ENCODE measurements around the gene PLA2G12B.
"Not testable (repeated sequence)": the region's sequence is repeated elsewhere in the genome, so short reads cannot be mapped to it uniquely, and the experiment has no call there.

The PLA2G12B gene

GRCh38 chr10:72910705-72911104 is 43.9 kb downstream of the PLA2G12B start:
- TF ChIP-seq Cebpa-rat (IDR thresholded peaks at IDR 0.05): no peak
- H3K4me2 ChIP-seq: no peak overlapping the region
- H3K27me3 ChIP-seq: no peaks in the 10 kb centered on the region
- H3K4me1 ChIP-seq: peaks cover 0 to 12% (median 9%) of the 10 kb centered on the region in 10 experiments; a peak in 17 of 20 replicates
- no peaks in the 10 kb centered on the region for H4K20me1 ChIP-seq
- H3K4me3 ChIP-seq: no peak overlapping the region
- no peak overlapping the region for H3K9ac ChIP-seq
- H3K27ac ChIP-seq: no peak overlapping the region
- H3K36me3 ChIP-seq: 0 out of 22 replicates have a peak, but pooled peaks cover 0 to 4% (median 0%) of the 10 kb centered on the region in 11 experiments
- H3K9me3 ChIP-seq (replicated peaks in 1 of 11): 0 out of 22 replicates have a peak, but pooled peaks cover 0 to 7% (median 0%) of the 10 kb centered on the region in 11 experiments

GRCh38 chr10:72906446-72906845 is 48.2 kb downstream of the PLA2G12B start:
- TF ChIP-seq Cebpa-rat (IDR thresholded peaks at IDR 0.05): no peak

DNA sequence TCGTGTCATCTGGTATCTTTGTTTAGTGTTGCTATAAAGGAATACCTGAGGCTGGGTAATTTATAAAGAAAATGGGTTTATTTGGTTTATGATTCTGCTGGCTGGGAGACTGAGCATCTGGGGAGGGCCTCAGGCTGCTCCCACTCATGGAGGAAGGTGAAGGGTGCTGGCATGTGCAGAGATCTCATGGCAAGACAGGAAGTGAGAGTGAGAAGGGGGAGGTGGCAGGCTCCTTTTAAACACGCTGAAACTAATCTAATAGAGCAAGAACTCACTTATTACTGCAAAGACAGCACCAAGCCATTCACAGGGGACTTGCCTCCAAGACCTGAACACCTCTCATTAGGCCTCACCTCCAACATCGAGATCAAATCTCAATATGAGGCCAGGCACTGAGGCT is 49.8 kb downstream of the PLA2G12B start:
- Histone ChIP-seq H3K4me2 (peak overlapping the region in 6 of 11 experiments; percentile 2 to 51 (median 34); a peak in 10 of 22 replicates), H3K9me3 (replicated peaks in 1 of 11) (peaks cover 0 to 4% (median 0%) of the 10 kb centered on the region in 11 experiments; a peak in 1 of 22 replicates), H3K9ac (no peak overlapping the region), H3K4me3 (no peak overlapping the region), H4K20me1 (no peaks in the 10 kb centered on the region), H3K27me3 (no peaks in the 10 kb centered on the region), H3K36me3 (no peaks in the 10 kb centered on the region), H3K27ac (no peak overlapping the region), H3K4me1 (peaks cover 0 to 19% (median 9%) of the 10 kb centered on the region in 10 experiments; a peak in 11 of 20 replicates)
- TF ChIP-seq Cebpa-rat (IDR thresholded peaks at IDR 0.05): no peak

More at GRCh38 chr10:72906446-72906845, 48.2 kb downstream of the PLA2G12B start:
- no peaks in the 10 kb centered on the region for H3K27me3 ChIP-seq
- H3K4me3 ChIP-seq: no peak overlapping the region
- peaks cover 0 to 4% (median 0%) of the 10 kb centered on the region in 11 experiments; a peak in 1 of 22 replicates for H3K9me3 ChIP-seq (replicated peaks in 1 of 11)
- no peak overlapping the region for H3K4me2 ChIP-seq
- H3K27ac ChIP-seq: no peak overlapping the region
- peaks cover 0 to 19% (median 9%) of the 10 kb centered on the region in 10 experiments; a peak in 11 of 20 replicates for H3K4me1 ChIP-seq
- H4K20me1 ChIP-seq: no peaks in the 10 kb centered on the region
- no peak overlapping the region for H3K9ac ChIP-seq
- H3K36me3 ChIP-seq: no peaks in the 10 kb centered on the region

DNA sequence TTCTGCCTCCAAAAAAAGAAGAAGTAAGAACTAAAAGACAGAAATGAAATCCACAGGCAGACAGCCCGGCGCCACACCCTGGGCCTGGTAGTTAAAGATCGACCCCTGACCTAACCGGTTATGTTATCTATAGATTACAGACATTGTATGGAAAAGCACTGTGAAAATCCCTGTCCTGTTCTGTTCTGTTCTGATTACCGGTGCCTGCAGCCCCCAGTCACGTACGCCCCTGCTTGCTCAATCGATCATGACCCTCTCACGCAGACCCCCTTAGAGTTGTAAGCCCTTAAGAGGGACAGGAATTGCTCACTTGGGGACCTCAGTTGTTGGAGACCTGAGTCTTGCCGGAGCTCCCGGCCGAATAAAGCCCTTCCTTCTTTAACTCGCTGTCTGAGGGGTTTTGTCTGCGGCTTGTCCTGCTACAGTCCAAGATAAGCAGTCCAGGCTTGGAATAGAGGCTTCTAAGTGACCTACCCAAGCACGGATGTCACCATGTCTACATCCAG is 50.6 kb downstream of the PLA2G12B start:
- peak overlapping the region in 1 of 11 experiments; percentile 12; a peak in 1 of 22 replicates for H3K4me2 ChIP-seq
- H4K20me1 ChIP-seq; H3K36me3 ChIP-seq; H3K9me3 ChIP-seq (replicated peaks in 1 of 11); H3K27ac ChIP-seq; H3K27me3 ChIP-seq; H3K4me3 ChIP-seq; H3K9ac ChIP-seq: not testable (repeated sequence)
- peaks cover 0 to 19% (median 9%) of the 10 kb centered on the region in 10 experiments; a peak in 11 of 20 replicates for H3K4me1 ChIP-seq

DNA sequence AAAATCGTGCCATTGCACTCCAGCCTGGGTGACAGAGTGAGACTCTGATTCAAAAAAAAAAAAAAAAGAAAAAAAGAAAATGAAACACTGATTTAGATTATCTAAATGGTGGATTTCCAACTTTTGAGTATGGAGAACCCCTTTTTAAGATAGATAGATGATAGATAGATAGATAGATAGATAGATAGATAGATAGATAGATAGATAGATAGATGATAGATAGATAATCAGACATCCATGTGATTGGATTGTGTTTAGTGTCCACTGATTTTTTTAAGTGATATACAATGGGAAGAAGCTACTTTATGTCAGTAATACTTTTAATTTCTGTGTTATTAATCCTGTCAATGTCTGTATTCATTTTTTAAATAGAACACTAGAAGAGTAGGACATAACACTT is 55.1 kb downstream of the PLA2G12B start:
- no peaks in the 10 kb centered on the region for H3K27me3 ChIP-seq
- no peaks in the 10 kb centered on the region for H4K20me1 ChIP-seq
- TF ChIP-seq Cebpa-rat (IDR thresholded peaks at IDR 0.05): no peak
- H3K4me3 ChIP-seq: no peak overlapping the region
- H3K36me3 ChIP-seq: no peaks in the 10 kb centered on the region
- H3K27ac ChIP-seq: no peak overlapping the region
- H3K4me1 ChIP-seq: peaks cover 0 to 14% (median 3%) of the 10 kb centered on the region in 10 experiments; a peak in 9 of 20 replicates
- no peak overlapping the region for H3K9ac ChIP-seq
- H3K9me3 ChIP-seq (replicated peaks in 1 of 11): peaks cover 0 to 4% (median 0%) of the 10 kb centered on the region in 11 experiments; a peak in 1 of 22 replicates
- H3K4me2 ChIP-seq: no peak overlapping the region

DNA sequence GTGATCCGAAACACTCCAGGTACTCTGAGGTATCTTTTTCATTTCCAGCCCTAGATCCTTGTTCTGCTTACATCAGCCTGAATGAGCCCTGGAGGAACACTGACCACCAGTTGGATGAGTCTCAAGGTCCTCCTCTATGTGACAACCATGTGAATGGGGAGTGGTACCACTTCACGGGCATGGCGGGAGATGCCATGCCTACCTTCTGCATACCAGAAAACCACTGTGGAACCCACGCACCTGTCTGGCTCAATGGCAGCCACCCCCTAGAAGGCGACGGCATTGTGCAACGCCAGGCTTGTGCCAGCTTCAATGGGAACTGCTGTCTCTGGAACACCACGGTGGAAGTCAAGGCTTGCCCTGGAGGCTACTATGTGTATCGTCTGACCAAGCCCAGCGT is 56.0 kb downstream of the PLA2G12B start:
- Histone ChIP-seq H3K27ac (no peak overlapping the region), H3K36me3 (no peaks in the 10 kb centered on the region), H3K27me3 (no peaks in the 10 kb centered on the region), H3K9ac (no peak overlapping the region), H4K20me1 (no peaks in the 10 kb centered on the region), H3K4me3 (no peak overlapping the region), H3K9me3 (replicated peaks in 1 of 11) (peaks cover 0 to 4% (median 0%) of the 10 kb centered on the region in 11 experiments; a peak in 1 of 22 replicates), H3K4me1 (peaks cover 0 to 7% (median 2%) of the 10 kb centered on the region in 10 experiments; a peak in 7 of 20 replicates), H3K4me2 (no peak overlapping the region)
- TF ChIP-seq Cebpa-rat (IDR thresholded peaks at IDR 0.05): no peak

DNA sequence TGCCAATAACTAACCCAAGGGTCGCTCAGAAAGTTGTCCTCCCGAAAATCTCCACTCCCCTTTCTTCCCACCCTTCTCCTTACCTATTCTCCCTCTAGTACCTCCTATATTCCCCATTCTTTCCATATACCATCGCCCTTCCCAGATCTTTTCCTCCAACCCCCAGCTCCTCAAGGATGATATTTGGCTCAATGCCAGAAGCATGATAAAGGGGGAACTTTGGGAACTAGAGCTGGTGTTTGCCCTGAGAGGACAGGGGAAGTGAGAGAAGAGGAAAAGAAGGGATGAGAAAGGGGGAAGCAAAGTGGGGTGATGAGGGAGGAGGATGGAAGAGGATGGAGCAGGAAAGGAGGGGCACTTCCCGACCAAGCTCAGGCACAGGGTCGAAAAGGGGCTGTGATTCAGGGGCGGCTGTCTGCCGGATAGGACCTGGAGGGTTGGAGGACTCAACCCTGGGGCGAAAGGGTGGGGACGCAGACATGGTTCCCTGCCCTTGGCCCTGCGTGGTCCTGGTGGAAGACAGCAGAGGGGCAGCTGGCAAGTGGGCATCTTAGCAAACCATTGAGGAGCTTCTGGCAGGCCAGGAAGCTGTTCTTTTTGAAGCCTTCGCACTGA is 59.3 kb downstream of the PLA2G12B start:
- no peak overlapping the region for H3K4me3 ChIP-seq
- TF ChIP-seq Cebpa-rat (IDR thresholded peaks at IDR 0.05): no peak

GRCh38 chr10:72893136-72893798 is 61.3 kb downstream of the PLA2G12B start, which contains the start of gene OIT3:
Gene OIT3, plus strand, starts transcription at chr10:72893739. Its CDS starts 60 bp downstream, at chr10:72893799.
- no peak within 1 kb of the TSS for H3K9ac ChIP-seq
- peaks cover 0 to 19% (median 9%) of the 10 kb centered on the region in 11 experiments; a peak in 13 of 22 replicates for H3K36me3 ChIP-seq
- no peaks in the 10 kb centered on the region for H4K20me1 ChIP-seq
- no peak for TF ChIP-seq Cebpa-rat (IDR thresholded peaks at IDR 0.05)
- peaks cover 0 to 20% (median 17%) of the 10 kb centered on the region in 11 experiments; a peak in 13 of 22 replicates for H3K9me3 ChIP-seq (replicated peaks in 1 of 11)
- H3K27ac ChIP-seq: no peak within 1 kb of the TSS
- H3K4me1 ChIP-seq: peaks cover 4 to 18% (median 10%) of the 10 kb centered on the region in 10 experiments
- no peak within 1 kb of the TSS for H3K4me2 ChIP-seq
- H3K4me3 ChIP-seq: no peak within 1 kb of the TSS
- no peaks in the 10 kb centered on the region for H3K27me3 ChIP-seq

More for the DNA sequence above, 59.3 kb downstream of the PLA2G12B start:
- no peaks in the 10 kb centered on the region for H3K27me3 ChIP-seq
- no peak overlapping the region for H3K27ac ChIP-seq
- peak overlapping the region in 5 of 11 experiments; percentile 2 to 33 (median 5); a peak in 5 of 22 replicates for H3K4me2 ChIP-seq
- peaks cover 0 to 7% (median 2%) of the 10 kb centered on the region in 10 experiments; a peak in 7 of 20 replicates for H3K4me1 ChIP-seq
- 0 out of 22 replicates have a peak, but pooled peaks cover 0 to 3% (median 0%) of the 10 kb centered on the region in 11 experiments for H3K9me3 ChIP-seq (replicated peaks in 1 of 11)
- H3K9ac ChIP-seq: no peak overlapping the region
- no peaks in the 10 kb centered on the region for H3K36me3 ChIP-seq
- no peaks in the 10 kb centered on the region for H4K20me1 ChIP-seq

DNA sequence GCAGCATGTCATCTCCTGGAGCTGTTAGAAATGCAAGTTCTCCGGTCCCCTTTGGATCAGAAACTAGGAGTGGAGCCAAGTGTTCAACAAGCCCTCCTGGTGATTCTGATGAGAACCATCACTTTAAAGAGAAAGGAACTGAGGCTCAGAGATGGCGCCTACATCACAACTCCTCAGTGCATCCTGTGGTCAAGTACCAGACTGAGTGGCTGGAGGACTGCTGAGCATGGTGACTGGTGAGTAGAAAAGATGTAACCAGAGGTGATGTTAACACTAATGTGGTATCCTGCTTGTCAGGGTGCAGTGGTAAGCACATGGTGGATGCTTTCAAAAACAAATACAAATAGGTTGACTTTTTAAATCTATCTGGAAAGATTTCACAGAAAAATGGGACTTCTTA is 64.5 kb downstream of the PLA2G12B start:
- no peak overlapping the region for H3K27ac ChIP-seq
- no peaks in the 10 kb centered on the region for H3K27me3 ChIP-seq
- no peak overlapping the region for H3K4me2 ChIP-seq
- no peaks in the 10 kb centered on the region for H4K20me1 ChIP-seq
- peaks cover 0 to 32% (median 19%) of the 10 kb centered on the region in 11 experiments; a peak in 14 of 22 replicates for H3K36me3 ChIP-seq
- H3K9ac ChIP-seq: no peak overlapping the region
- no peak overlapping the region for H3K4me3 ChIP-seq
- TF ChIP-seq Cebpa-rat (IDR thresholded peaks at IDR 0.05): no peak
- H3K4me1 ChIP-seq: peaks cover 30 to 48% (median 38%) of the 10 kb centered on the region in 10 experiments
- H3K9me3 ChIP-seq (replicated peaks in 1 of 11): peaks cover 0 to 25% (median 18%) of the 10 kb centered on the region in 11 experiments; a peak in 13 of 22 replicates

Measured in BLaER1 treated with 17β-estradiol and CSF1 and Interleukin-3, amounts not matched to agents 10 nM and 100 nM (cell line).